G401.6 (cell line): ENCODE measurements around the gene KRT86.
"Not testable (repeated sequence)": the region's sequence is repeated elsewhere in the genome, so short reads cannot be mapped to it uniquely, and the experiment has no call there.

Experiments used
- FAIRE-seq: peaks from 2 replicates; lab custom pipeline; 2012; peaks lifted over from hg19 to GRCh38; lab: Jason Lieb, UNC

KRT86 gene

DNA sequence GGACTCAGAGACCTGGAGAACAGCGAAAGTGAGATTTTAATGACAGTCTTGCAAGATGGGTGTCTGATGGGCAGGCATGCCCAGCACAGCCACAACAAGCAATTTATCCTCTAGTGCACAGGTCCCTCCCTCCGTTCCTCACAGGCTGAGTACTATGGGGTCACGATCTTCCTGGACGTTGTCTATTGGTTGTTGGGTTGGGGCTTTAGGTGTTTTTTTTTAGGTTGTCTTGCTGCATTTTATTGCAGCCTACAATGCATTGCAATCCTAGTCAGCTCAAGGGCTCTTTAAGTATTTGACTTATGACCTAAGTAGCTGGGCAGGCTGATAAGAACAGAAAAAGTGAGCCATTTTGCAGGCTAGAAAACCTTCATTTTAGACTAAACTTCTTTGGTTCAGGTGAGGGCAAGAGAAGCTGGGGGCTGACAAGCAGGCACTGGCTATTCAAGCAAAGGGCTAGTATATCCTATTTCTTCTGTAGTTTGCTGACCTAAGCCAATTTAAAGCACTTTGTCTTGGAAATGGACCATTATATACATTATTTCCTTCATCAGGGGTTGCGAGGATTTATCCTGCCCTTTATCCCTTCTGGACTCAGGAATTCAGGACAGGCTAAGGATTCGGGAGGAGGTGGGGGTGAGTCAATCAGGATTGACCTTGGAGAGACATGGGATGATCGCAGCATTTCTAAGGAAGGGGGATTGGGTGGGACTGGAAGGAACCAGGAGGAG is 35.4 kb upstream of the KRT86 start:
- no peak for FAIRE-seq

DNA sequence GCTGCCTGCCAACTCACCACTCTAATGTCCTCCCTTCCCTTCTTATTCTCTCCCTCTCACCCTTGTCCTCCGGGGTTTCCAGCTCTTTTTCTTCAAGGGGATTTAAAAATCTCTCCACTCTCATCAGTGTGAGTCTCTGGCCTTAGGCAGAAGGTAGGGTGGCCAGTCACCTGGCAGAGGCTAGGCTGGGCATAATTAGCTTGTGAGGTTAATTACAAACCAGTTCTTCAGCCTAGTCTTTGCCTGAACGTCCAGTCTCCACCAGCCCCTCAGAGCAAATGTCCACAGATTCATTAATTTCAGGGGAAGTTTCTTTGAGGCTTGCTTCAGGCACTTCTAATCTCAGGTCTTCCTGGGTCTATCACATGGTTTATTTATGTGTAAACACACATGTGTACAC is 34.7 kb upstream of the KRT86 start:
- no peak for FAIRE-seq

DNA sequence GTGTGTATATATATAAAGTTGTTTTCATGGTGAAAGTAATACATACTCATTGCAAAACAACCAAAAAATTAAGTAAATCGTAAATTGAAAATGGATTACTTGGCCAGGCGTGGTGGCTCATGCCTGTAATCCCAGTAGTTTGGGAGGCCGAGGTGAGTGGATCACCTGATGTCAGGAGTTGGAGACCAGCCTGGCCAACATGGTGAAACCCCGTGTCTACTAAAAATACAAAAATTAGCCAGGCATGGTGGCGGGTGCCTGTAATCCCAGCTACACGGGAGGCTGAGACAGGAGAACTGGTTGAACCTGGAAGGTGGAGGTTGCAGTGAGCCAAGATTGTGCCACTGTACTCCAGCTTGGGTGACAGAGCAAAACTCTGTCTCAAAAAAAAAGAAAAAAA is 34.2 kb upstream of the KRT86 start:
- FAIRE-seq = not testable (repeated sequence)

DNA sequence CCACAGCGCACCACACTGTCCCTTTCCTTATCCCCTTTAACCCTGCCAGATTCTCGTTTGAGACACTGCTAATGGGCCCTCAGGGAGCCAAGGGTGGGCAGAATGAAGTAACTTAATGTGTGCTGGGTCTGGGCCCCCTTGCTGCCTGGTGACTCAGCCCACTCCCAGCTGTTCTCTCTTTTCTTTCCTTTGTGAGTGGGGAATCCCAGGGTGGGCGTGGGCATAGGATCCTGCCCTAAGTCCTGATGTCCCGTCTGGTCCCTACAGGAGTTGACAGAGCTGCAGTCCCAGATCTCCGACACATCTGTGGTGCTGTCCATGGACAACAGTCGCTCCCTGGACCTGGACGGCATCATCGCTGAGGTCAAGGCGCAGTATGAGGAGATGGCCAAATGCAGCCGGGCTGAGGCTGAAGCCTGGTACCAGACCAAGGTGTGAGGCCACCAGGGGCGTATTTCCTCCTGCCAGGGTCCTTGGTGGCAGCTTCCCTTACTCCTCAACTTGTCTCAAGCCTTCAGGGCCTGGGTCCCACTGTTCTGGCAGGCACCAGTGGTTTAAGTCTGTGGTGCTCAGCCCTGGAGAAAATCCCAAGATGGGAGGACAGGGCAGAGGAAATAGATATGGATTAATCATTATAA is 33.1 kb upstream of the KRT86 start:
- FAIRE-seq = no peak

DNA sequence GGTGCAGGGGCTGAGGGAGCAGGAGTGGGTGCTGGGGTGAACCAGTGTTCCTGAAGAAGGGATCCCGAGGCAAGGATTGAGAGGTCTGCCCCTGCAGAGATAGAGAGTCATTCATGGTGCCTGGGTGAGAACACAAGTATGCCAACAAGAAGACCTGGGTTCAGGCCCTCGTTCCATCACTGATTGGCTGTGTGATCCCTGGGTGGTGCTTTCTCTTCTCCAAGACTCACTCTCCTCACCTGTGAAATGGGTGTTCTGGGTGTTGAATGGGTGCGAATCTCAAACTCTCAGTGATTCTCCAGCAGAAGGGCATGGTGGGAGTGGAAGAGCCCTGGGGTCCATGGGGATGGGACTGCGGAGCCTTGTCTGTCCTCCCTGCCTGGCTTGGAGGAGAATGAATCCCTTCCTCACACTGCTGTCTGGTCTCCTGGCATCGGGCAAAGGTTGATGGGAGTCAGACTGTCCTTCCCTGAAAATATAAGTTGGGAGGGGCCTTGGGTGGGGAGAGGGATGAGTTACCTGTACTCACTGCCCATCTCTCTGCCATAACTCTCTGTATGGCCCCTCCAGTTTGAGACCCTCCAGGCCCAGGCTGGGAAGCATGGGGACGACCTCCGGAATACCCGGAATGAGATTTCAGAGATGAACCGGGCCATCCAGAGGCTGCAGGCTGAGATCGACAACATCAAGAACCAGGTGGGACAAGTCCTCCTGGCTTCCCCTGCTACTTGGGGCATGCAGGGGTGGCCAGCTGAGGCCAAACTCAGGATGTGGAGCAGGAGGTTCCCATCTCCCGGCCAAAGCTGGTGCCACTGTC is 31.8 kb upstream of the KRT86 start:
- no peak for FAIRE-seq

DNA sequence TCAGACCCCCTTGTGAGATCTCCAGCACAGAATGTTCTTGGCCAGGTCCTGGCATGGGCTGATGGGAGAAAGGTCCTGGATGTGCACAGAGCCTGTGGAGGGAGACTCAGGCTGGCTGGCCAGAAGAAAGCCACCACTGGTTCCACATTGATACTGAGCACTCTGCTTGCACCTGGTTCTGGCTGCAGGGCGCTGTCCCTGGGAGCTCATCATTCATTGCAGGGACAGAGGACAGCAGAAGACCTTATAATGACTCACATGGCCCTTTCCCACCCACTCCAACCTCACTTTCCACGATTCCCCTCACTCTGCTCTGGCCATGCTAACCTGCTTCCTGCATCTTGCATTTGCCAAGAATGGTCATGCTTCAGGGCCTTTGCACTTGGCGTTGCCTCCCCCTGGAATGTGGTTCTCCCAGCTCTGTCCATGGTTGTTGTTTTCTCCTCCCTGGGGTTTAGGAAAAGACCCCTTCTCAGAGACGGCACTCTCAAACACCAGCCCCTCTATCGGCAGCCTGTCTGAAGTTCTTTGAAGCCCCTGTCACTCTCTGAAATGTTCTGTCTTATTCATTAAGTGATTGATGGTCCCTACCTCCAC is 31.1 kb upstream of the KRT86 start:
- no peak for FAIRE-seq

DNA sequence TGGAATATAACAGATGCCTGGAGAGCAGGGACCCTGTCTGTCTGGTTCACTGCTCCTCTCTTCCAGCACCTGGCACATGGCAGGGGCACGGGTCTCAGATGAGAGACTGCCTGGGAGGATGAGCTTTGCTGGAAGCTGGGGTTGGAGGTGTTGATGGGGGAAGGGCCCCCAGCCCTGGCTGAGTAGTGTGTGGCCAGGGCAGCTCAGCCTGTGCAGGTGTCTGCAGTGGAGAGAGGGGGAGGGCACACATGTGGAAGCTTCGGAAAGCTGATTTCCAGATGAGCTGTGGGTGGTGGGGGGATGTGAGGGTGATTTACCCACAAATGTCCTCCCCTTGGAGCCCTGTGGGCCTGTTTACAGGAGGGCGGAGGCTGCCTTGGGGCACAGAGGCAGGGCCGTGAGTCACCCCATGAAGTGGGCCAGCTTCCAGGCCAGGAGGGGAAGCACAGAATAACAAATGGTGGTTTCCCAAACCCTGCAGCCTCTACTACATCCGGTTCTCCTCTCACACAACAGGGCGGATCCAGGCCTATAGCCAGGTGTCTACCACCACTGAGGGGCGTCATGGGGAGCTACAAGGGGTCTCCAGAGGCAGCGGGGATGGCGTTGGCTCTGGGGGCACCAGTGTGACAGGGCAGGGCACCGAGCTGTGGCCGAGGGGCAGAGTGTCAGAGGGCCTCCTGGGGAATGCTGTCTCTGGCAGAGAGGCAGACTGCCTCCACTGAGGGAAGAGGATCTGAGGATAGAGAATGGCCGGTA is 30.4 kb upstream of the KRT86 start:
- no peak for FAIRE-seq

DNA sequence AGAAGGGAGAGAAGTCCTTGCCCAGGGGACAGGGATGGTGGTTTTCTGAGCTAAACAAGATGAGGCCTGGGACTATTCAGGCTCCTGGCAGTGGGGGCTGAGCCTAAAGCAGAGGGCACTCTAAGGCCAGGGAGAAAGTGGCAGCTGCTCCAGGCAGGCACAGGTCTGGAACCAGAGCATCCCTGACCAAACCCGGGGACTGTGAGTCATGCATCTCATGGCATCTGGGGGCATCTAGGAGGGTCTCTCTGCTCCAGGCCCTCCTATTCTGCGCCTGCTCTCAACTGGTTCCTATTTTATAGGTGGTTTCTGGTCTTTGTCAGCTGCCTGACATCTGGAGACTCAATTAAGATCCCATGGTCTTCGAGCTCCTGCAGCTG is 29.8 kb upstream of the KRT86 start:
- no peak for FAIRE-seq

DNA sequence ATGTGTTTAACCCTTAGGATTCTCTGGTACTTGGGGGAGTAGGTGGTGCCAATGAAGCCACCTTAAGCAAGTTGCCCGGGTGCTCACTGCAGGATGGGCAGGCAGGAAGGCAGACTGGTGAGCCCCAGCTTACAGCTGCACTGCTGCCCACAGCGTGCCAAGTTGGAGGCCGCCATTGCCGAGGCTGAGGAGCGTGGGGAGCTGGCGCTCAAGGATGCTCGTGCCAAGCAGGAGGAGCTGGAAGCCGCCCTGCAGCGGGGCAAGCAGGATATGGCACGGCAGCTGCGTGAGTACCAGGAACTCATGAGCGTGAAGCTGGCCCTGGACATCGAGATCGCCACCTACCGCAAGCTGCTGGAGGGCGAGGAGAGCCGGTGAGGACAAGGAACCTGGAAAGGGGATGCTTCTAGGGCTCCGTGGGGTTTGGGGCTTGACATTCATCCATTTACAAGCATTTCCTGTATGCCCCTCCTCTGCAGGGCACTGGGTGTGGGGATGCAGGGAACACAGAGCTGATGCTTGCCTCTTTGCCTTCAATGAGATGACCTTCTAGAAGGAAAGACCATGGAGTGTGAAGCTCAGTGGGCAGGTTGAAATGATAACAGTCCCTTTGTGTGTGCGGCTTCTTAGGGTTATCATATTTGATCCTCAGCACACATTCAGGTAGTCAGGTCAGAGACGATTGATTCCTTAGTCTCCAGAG is 29.0 kb upstream of the KRT86 start:
- no peak for FAIRE-seq

DNA sequence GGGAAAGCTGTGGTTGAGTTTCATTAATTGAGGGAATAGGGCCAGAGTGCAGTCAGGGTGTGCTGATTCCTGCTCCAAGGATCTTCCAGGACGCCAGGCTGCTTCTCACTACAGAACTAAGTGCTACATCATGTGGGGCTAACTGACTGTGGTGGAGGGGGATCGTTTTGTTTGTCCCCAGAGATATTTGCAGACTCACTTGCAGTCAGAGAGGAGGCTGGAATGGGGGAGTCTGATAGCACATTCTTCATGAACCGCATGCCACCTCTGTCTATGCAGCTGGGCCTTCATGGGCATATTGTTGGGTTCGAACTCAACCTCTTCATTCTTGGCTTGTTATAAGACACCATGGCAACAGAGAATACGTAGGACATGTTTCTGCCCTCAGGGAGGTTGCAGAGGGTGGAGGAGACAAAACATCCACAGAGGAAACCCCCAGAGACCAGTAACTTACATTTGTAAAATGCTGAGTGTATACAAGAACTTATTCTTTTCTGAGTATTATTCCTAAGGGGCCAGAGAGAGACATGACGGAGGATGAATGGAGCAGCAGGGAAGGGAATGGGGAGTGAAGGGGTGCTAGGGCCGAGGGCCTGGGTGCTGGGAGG is 28.4 kb upstream of the KRT86 start:
- no peak for FAIRE-seq

DNA sequence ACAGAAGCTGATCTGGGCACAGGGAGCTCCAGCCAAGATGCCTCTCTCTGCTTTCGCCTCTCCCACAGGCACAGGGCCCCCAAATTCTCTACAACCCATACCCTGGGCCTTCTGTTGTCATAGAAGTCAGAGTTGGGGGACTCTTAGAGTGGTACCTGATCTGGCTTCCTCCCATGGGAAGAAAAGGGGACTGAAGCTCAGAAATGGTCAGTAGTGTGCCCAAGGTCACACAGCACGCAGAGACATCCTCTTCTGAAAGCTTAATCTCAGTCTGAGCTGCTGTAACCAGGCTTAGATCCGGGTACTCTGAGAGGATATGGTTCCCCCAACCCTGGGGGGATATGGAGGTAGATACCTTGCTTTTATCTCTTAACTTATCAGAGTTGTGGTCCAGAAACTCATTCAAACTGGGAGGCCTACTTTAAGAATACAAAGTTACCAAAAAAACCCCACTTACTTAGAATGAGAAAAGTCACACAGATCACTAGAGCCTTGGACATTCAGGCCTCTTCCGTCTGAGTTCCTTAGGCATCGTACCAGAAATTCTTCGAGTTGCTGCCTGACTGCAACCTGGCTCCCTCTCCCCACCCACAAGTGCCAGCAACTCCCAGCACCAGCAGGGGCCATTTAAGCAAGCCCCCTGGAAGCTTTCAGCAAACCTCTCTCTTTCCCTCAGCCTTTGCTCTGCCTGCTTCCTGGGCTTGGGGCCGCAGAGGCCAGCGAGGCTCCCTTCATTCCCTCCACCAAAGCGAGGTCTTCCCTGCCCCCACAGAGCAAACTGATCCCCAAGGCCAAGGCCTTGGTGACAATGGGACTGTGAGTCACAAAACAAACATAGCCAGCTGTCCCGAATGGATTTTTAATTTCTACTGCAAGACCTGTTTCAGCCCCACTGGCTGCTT is 27.5 kb upstream of the KRT86 start:
- no peak for FAIRE-seq

DNA sequence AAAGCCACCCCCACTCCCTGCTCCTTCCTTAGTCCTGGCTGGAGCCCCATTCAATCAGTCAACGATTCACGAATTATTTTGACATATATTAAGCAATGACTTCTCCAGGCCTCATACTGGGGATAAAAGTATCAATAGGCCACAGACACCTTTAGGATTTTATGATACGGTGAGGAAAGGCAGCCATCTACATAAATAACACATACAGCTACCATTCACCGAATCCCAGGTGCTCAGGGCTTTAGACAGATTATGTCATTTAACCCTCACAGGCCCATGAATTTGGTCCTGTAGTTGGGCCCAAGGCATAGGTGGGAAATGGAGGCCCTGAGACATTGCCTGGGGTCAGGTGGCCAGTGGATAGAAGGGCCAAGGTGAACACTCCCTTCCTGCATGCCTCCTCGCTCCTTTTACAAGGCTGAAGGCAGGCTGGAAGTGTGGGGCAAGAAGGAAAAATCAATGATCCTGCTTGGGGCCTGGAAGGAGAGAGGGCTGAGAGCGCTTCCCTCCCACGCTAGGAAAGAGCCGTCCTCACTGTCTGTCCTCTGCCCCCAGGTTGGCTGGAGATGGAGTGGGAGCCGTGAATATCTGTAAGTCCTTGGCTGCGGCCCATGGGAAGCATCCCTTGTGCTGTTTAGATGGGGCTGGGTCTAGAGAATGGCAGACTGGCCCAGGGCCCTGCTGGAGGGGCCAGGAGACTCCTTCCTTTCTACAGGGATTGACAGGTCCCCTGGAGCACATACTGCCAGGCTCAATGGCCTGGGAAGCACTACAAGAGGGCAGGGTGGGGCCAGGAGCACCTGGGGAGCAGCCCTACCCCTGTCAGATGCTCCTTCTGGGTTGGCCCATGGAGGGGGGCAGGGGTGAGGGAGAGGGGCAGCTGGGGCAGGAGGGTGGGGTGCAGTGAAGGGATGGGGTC is 26.6 kb upstream of the KRT86 start:
- no peak for FAIRE-seq

DNA sequence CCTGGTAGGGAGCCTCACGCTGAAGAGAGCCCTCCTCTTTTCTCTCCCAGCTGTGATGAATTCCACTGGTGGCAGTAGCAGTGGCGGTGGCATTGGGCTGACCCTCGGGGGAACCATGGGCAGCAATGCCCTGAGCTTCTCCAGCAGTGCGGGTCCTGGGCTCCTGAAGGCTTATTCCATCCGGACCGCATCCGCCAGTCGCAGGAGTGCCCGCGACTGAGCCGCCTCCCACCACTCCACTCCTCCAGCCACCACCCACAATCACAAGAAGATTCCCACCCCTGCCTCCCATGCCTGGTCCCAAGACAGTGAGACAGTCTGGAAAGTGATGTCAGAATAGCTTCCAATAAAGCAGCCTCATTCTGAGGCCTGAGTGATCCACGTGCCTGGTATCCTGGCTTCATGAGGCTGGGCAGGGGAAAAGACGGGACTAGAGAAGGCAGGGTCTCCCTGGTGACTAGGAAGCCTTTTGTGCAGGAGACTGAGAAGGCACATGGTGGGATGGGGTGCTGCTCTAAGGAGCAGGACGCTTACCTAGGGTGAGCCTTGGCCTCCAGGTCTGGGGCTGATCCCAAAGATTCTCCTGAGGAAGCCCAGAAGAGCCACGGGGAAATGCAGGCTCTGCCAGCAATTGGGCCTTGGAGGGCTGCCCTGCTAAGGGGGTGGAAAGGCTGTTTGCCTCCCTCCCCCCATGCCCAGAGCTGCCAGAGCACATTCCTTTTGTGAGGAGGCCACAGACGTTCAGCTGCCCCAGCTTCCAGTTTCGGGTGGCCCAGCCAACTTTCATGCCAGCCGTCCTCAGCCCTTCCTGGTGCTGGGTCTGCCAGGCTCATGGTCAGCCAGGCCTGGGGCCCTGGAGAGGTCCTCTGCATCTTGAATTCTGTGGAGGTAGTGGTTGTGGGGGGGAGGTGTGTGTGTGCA is 25.6 kb upstream of the KRT86 start:
- FAIRE-seq = no peak

DNA sequence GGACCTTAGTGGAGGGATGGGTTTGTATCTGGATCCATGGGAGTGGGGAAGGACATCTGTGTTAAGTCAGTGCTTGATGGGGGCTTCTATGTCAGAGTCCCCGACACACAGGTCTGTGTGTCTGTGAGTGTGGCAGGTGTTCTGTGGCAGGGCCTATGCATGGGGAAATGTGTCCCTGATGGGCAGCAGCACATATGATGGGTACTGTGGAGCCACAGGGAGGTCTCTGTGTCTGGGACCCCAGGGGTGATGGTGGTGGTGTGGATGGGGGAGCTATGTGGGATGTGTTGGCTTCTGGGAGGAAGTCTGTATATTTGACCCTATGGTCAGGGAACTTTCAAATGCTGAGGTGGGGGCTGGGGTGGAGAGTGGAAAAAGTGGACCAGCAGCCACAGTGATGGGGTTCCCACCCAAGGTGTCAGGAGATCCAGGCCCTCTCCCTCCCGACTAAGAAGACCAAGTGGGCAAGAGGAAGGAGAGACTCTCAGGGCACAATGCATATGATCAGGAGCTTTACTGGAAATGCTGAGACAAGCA is 24.9 kb upstream of the KRT86 start:
- no peak for FAIRE-seq

DNA sequence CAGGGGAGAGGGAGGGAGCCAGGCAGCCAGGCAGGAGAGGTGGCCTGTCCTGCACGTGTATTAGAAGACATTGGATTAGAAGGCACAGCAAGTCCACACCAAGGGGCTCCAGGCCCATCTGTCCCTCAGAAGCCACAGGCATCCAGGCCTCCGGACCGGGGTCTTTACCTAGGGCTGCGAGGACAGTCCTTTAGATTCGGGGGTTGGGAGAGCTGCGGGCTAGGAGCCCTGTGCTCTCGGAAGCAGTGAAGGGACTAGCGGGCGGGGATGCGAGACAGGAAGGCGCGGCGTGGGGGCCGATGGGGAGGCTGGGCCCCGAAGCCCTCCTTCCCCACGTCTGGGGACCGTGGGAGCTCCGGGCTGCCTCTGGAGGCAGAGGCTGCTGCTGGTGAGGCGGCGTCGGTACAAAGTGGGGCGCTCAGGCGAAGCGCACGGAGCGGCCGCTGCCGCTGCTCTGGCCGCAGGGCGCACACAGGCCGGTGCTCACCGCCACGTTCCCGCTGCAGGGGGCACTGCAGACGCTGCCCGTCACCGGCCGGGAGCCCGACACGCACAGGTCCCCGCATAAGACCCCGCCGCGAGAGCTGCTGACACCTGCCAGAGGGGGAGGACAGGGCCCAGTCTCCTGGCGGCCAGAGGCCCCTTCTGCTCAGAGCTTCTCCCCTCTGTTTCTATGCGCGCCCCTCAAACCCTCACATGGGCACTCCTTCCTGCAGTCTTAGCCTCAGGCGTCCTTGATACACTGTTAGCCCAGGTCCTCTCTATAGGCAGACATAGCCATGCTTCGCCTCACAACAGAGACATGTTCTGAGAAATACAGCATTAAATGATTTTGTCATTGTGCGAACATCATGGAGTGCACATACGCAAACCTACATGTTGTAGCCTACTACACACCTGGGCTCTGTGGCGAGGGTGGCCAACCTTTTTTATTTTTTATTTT is 24.1 kb upstream of the KRT86 start:
- no peak for FAIRE-seq

DNA sequence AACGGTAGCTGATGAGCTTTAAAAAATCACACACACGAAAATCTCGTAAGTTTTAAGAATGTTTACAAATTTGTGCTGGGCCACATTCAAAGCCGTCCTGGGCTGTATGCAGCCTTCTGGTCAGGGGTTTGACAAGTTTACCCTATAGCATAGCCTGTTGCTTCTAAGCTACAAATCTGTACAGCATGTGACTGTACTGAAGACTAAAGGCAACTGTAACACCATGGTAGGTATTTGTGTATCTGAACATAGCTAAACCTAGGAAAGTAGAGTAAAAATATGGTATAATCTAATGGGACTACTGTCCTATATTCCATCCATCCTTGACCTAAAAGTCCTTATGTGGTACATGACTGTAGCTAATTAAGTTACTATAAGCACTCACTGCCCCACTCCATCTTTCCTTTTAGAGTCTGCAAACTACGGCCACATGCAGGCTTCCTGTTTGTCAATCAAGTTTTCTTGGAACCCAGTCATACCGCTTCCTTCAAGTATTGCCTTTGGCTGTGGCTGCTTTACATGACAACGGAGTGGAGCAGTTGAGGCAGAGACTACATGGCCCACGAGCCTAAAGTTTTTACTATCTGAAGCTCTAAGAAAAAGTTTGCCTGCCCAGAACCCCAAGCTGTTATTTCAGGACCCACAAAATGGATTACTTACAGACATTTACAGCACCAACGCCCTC is 22.9 kb upstream of the KRT86 start:
- FAIRE-seq = no peak
